GM19438 (cell line): ENCODE data around the gene BRCC3.
"Not testable (repeated sequence)": the region's sequence is repeated elsewhere in the genome, so short reads cannot be mapped to it uniquely, and the experiment has no call there.

Experiments used
- ATAC-seq: cut with Tn5 transposase; IDR thresholded peaks from one replicate; pipeline ENCODE4 v1.9.1; 2021; ENCODE audit warnings: low read depth; ENCODE audit not compliant: unreplicated experiment

BRCC3 gene

DNA sequence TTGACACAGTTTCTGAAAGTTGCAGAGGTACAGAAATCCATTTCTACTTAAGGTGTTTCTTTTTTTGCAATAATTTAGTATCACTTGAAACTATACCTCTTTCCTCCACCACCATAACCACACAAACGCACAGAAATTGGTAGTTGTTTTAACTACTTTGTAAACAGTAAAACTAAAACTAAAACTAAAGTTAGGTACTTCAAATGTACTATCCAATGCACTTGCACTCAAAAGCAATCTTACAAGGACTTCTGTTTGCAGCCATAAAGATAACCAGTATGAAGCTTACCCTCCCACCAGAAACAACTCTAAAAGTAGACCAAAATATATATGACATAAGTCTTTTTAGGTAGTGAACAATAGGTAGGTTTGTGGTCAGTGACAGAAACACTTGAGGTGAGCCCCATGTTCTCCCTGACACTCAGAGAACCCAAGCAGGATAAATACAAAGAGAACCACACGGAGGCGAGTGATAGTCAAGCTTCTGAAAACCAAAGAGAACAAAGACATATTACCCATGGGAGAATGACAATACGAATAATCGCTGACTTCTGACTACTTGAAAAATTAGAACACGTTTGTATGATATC lies 72.7 kb downstream of the BRCC3 start:
- no peak for ATAC-seq

DNA sequence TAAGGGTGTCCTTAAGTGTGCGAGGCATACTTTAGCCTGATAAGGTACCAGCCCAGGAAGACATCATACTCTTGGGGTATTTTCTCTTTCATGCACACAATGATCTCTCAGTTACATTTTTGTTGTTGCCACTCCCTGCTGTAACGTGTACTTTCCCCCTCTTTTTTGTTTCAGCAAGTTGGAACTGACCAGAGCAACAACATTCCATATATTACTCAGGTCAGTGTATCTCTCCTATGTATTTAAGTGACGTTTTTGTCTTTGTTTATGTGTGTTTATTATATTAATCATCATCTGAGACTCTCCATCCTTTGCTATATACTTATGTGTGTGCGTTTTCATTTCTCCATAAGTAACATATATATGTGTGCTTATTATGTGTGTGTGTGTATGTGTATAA lies 73.6 kb downstream of the BRCC3 start:
- no peak for ATAC-seq

- ATAC-seq, result not testable (repeated sequence)
These were observed 76.3 kb downstream of the BRCC3 start for GRCh38 chrX:155147612-155148011.

- not testable (repeated sequence) for ATAC-seq
These were observed 76.9 kb downstream of the BRCC3 start for GRCh38 chrX:155148166-155148565.

DNA sequence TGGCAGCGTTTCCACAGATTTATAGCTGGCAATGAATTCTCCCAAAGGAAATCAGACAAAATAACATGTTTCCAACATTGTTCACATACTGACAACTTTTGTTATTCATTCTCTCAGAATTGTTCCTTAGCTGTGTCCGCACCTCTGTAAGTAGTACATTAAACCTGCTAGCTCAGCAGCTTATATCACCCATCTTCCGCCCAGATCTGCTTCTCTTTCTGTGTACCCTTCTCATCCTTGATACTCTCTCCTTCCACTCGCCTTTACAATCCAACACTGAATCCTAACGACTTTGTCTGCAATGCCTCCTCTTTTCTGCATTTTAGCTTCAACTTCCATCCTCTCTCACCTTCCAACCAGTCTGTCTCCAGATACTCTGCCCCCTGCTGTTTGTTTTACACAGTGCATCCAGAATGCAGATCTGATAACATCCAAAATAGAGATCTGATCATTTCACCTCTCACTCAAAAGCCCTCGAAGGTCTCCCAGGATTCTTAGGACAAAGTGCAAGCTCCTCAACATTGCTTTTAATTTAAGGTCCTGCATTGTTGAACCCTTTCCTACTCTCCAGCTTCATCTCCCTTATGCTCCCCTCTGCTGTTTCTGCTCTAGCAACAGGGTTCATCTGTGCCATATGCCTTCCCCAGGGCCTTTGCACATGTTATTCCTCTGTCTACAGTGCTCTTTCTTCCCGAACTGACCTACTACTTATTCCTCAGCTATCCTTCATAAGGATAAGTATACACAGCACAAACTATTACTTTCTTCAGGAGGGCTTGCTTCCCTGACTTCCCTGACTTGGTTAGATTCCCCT lies 77.6 kb downstream of the BRCC3 start:
- ATAC-seq, result no peak

- no peak for ATAC-seq
These were observed 98.6 kb downstream of the BRCC3 start for GRCh38 chrX:155169881-155170280.
